GM19372 (cell line): Measurements from ENCODE around the gene MLH3.

Source experiments
- ATAC-seq: cut with Tn5 transposase; IDR thresholded peaks from one replicate; pipeline ENCODE4 v1.9.1; 2021; ENCODE audit warnings: mild to moderate bottlenecking, low read depth, moderate library complexity; ENCODE audit not compliant: unreplicated experiment

The MLH3 gene

GRCh38 chr14:74988993-74989392 lies 62.3 kb downstream of the MLH3 start:
- no peak for ATAC-seq

GRCh38 chr14:74988131-74988530 lies 63.1 kb downstream of the MLH3 start:
- no peak for ATAC-seq

- no peak for ATAC-seq
Observed at GRCh38 chr14:74985806-74986205, 65.5 kb downstream of the MLH3 start.

GRCh38 chr14:74985028-74985310 lies 66.3 kb downstream of the MLH3 start:
- no peak for ATAC-seq

- no peak for ATAC-seq
Observed at GRCh38 chr14:74984236-74985027, 66.8 kb downstream of the MLH3 start.

- no peak for ATAC-seq
Observed at GRCh38 chr14:74983343-74983742, 67.9 kb downstream of the MLH3 start.

- no peak for ATAC-seq
Observed at GRCh38 chr14:74982661-74983060, 68.6 kb downstream of the MLH3 start.

GRCh38 chr14:74981833-74982232 lies 69.4 kb downstream of the MLH3 start:
- no peak for ATAC-seq

GRCh38 chr14:74981462-74981782 lies 69.8 kb downstream of the MLH3 start:
- no peak for ATAC-seq

GRCh38 chr14:74980731-74981461 lies 70.4 kb downstream of the MLH3 start:
- ATAC-seq, result no peak

GRCh38 chr14:74980398-74980730 lies 70.9 kb downstream of the MLH3 start:
- ATAC-seq, result no peak

GRCh38 chr14:74979442-74980397 lies 71.5 kb downstream of the MLH3 start:
- ATAC-seq, result no peak

GRCh38 chr14:74979029-74979428 lies 72.2 kb downstream of the MLH3 start:
- no peak for ATAC-seq

- ATAC-seq, result no peak
Observed at GRCh38 chr14:74978416-74978947, 72.8 kb downstream of the MLH3 start.

- no peak for ATAC-seq
Observed at GRCh38 chr14:74977901-74978385, 73.3 kb downstream of the MLH3 start.

- ATAC-seq, result no peak
Observed at GRCh38 chr14:74977164-74977900, 73.9 kb downstream of the MLH3 start.

- no peak for ATAC-seq
Observed at GRCh38 chr14:74976264-74977113, 74.8 kb downstream of the MLH3 start.

GRCh38 chr14:74975059-74975810 lies 76.0 kb downstream of the MLH3 start:
- no peak for ATAC-seq
